ENCODE measurements around the gene CLPSL1.

DNA sequence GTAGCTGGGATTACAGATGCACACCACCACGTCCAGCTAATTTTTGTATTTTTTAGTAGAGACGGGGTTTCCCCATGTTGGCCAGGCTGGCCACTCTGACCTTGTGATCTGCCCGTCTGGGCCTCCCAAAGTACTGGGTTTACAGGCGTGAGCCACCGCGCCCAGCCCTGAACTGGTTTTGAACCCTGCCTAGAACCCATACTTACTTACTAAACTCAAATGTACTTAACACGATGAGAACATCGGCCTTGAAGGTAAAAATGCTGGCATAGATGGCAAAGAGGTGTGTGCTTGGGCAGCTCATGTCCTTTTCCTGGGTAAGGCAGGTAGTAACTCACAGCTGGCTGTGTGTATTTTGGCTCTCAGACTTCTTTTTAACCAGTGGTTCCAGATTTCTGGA lies 47.2 kb upstream of the CLPSL1 start:
- TF ChIP-seq ZBTB3 (CRISPR knock-in tag; IDR thresholded peaks at IDR 0.05; ENCODE audit: borderline replicate concordance, low read depth), result no peak
- no peak for TF ChIP-seq POLR2A (IDR thresholded peaks at IDR 0.05; ENCODE audit: insufficient read depth in 1 of 2, low read depth in 2 of 2, low read length in 2 of 2)
- TF ChIP-seq YY1 (IDR thresholded peaks at IDR 0.05; ENCODE audit: insufficient read depth, insufficient replicate concordance, low read depth, low read length), result no peak
- no peak for TF ChIP-seq CHD2 (IDR thresholded peaks at IDR 0.05; ENCODE audit: low read depth, low read length)
- TF ChIP-seq, protein P1, sequence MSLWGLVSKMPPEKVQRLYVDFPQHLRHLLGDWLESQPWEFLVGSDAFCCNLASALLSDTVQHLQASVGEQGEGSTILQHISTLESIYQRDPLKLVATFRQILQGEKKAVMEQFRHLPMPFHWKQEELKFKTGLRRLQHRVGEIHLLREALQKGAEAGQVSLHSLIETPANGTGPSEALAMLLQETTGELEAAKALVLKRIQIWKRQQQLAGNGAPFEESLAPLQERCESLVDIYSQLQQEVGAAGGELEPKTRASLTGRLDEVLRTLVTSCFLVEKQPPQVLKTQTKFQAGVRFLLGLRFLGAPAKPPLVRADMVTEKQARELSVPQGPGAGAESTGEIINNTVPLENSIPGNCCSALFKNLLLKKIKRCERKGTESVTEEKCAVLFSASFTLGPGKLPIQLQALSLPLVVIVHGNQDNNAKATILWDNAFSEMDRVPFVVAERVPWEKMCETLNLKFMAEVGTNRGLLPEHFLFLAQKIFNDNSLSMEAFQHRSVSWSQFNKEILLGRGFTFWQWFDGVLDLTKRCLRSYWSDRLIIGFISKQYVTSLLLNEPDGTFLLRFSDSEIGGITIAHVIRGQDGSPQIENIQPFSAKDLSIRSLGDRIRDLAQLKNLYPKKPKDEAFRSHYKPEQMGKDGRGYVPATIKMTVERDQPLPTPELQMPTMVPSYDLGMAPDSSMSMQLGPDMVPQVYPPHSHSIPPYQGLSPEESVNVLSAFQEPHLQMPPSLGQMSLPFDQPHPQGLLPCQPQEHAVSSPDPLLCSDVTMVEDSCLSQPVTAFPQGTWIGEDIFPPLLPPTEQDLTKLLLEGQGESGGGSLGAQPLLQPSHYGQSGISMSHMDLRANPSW (CRISPR knock-in tag; IDR thresholded peaks at IDR 0.05; ENCODE audit: borderline replicate concordance), result no peak
